HG03575 (cell line): ENCODE measurements around the gene BMERB1.
"Not testable (repeated sequence)": the region's sequence is repeated elsewhere in the genome, so short reads cannot be mapped to it uniquely, and the experiment has no call there.

ENCODE experiments used
- ATAC-seq: cut with Tn5 transposase; IDR thresholded peaks from one replicate; pipeline ENCODE4 v1.9.1; 2021; ENCODE audit not compliant: unreplicated experiment, insufficient number of reproducible peaks, low FRiP score; ENCODE audit errors: extremely low read depth

BMERB1 gene

GRCh38 chr16:15573274-15573895, 139.0 kb downstream of the BMERB1 start:
- ATAC-seq, result no peak

GRCh38 chr16:15573896-15574613, 139.7 kb downstream of the BMERB1 start:
- ATAC-seq, result not testable (repeated sequence)

GRCh38 chr16:15574614-15574948, 140.2 kb downstream of the BMERB1 start:
- ATAC-seq, result no peak

GRCh38 chr16:15575293-15576049, 141.1 kb downstream of the BMERB1 start:
- ATAC-seq, result no peak

GRCh38 chr16:15576960-15577958, 142.9 kb downstream of the BMERB1 start:
- ATAC-seq, result no peak

- no peak for ATAC-seq
Observed at GRCh38 chr16:15578824-15579223, 144.4 kb downstream of the BMERB1 start.

- ATAC-seq, result no peak
Observed at GRCh38 chr16:15581127-15581815, 146.9 kb downstream of the BMERB1 start.

- ATAC-seq, result no peak
Observed at GRCh38 chr16:15583526-15583925, 149.1 kb downstream of the BMERB1 start.

- ATAC-seq, result no peak
Observed at GRCh38 chr16:15585956-15586355, 151.6 kb downstream of the BMERB1 start.

- ATAC-seq, result no peak
Observed at GRCh38 chr16:15586716-15587115, 152.3 kb downstream of the BMERB1 start.

GRCh38 chr16:15587152-15587825, 152.9 kb downstream of the BMERB1 start:
- ATAC-seq, result no peak

GRCh38 chr16:15592324-15592723, 157.9 kb downstream of the BMERB1 start:
- ATAC-seq, result no peak

- ATAC-seq, result no peak
Observed at GRCh38 chr16:15593235-15593634, 158.8 kb downstream of the BMERB1 start.

GRCh38 chr16:15594711-15595320, 160.4 kb downstream of the BMERB1 start:
- no peak for ATAC-seq

- no peak for ATAC-seq
Observed at GRCh38 chr16:15597135-15597534, 162.7 kb downstream of the BMERB1 start.

GRCh38 chr16:15597822-15598647, 163.6 kb downstream of the BMERB1 start:
- ATAC-seq, result no peak
